IMR-90 (cell line): ENCODE data around the gene MAU2. TPM values are rescaled to one million over a fixed set of nuclear protein-coding genes. Genes with fewer than 3 reads are reported as not detected.

Experiments used
- ATAC-seq: fragments of 200-7000 bp; cut with Tn5 transposase; 2 replicates; pipeline ENCODE4 v1.9.1; 2020; ENCODE audit warnings: low read depth, mild to moderate bottlenecking, moderate library complexity
- BruUV-seq: library from RNA; stranded (reverse); fragments of 400-500 nt; replicated peaks from 2 replicates; lab custom pipeline; 2021; lab: Mats Ljungman, UMichigan
- CTCF ChIA-PET: fragments of 300-600 bp; formaldehyde crosslinking; extraction: SDS; loops from one replicate; lab custom pipeline; 2021; ENCODE audit warnings: antibody characterized with exemption; lab: Yijun Ruan, JAX
- POLR2A ChIA-PET: fragments of 300-600 bp; sonication (Branson Sonifier 250); formaldehyde crosslinking; loops from one replicate; lab custom pipeline; 2022; ENCODE audit warnings: antibody characterized with exemption; ENCODE audit not compliant: unreplicated experiment; lab: Charles Lee
- DNase-seq: peaks from one replicate; pipeline ENCODE4 v3.0.0; 2013
- H2AFZ ChIP-seq: replicated peaks from 2 replicates; pipeline ENCODE3; 2013; ENCODE audit warnings: low read length, mild to moderate bottlenecking; ENCODE audit not compliant: poor library complexity
- H2AK5ac ChIP-seq: 2 replicates; pipeline ENCODE4 v1.6.1; 2013; ENCODE audit warnings: low read depth, low read length, inconsistent platforms
- H2AK9ac ChIP-seq: replicated peaks from 2 replicates; pipeline ENCODE3; 2013; ENCODE audit warnings: mild to moderate bottlenecking, low read depth, low read length, moderate library complexity; ENCODE audit not compliant: poor library complexity
- H2BK120ac ChIP-seq: 2 replicates; pipeline ENCODE4 v1.6.1; 2013; ENCODE audit warnings: low read depth, low read length, inconsistent platforms
- H2BK15ac ChIP-seq: 3 replicates; pipeline ENCODE4 v1.6.1; 2013; ENCODE audit warnings: low read depth, low read length, inconsistent platforms
- H2BK20ac ChIP-seq: 2 replicates; pipeline ENCODE4 v1.6.1; 2013; ENCODE audit warnings: low read depth, mild to moderate bottlenecking, inconsistent platforms, low read length, moderate library complexity
- H2BK5ac ChIP-seq: 2 replicates; pipeline ENCODE4 v1.6.1; 2013; ENCODE audit warnings: mild to moderate bottlenecking, low read depth, low read length, inconsistent platforms; ENCODE audit not compliant: poor library complexity, severe bottlenecking
- H3K14ac ChIP-seq: replicated peaks from 2 replicates; pipeline ENCODE4 v1.6.1; 2013; ENCODE audit warnings: low read depth, low read length, inconsistent platforms
- H3K18ac ChIP-seq: 2 replicates; pipeline ENCODE4 v1.6.1; 2013; ENCODE audit warnings: low read depth, low read length, control low read depth
- H3K23ac ChIP-seq: 2 replicates; pipeline ENCODE4 v1.6.1; 2013; ENCODE audit warnings: low read depth, low read length, inconsistent platforms
- H3K27ac ChIP-seq: 2 replicates; pipeline ENCODE4 v1.5.1; 2013; ENCODE audit warnings: mild to moderate bottlenecking, control low read depth, low read length; ENCODE audit not compliant: insufficient read depth
- H3K27me3 ChIP-seq: 2 replicates; pipeline ENCODE4 v1.6.1; 2013; ENCODE audit warnings: low read length; ENCODE audit not compliant: control insufficient read depth, insufficient read depth
- H3K36me3 ChIP-seq: 2 replicates; pipeline ENCODE4 v1.6.1; 2013; ENCODE audit warnings: low read length, mixed read lengths; ENCODE audit not compliant: control insufficient read depth, insufficient read depth
- H3K4ac ChIP-seq: 2 replicates; pipeline ENCODE4 v1.6.1; 2013; ENCODE audit warnings: low read depth, low read length, inconsistent platforms
- H3K4me1 ChIP-seq: 2 replicates; pipeline ENCODE4 v1.6.1; 2013; ENCODE audit warnings: low read length, mixed read lengths; ENCODE audit not compliant: control insufficient read depth, insufficient read depth
- H3K4me2 ChIP-seq: 2 replicates; pipeline ENCODE4 v1.6.1; 2013; ENCODE audit warnings: low read depth, mild to moderate bottlenecking, control low read depth, low read length, moderate library complexity
- H3K4me3 ChIP-seq: 2 replicates; pipeline ENCODE4 v1.5.1; 2013; ENCODE audit warnings: low read depth, mild to moderate bottlenecking, control low read depth, low read length, moderate library complexity; ENCODE audit not compliant: insufficient read depth
- H3K56ac ChIP-seq: 2 replicates; pipeline ENCODE4 v1.6.1; 2013; ENCODE audit warnings: low read length, inconsistent platforms; ENCODE audit not compliant: insufficient read depth; ENCODE audit errors: extremely low read depth
- H3K79me1 ChIP-seq, 2 experiments: 2 replicates each; pipeline ENCODE4 v1.6.1; 2013; ENCODE audit warnings: low read length in 2 of 2, inconsistent platforms in 1 of 2, low read depth in 1 of 2
- H3K9ac ChIP-seq: 2 replicates; pipeline ENCODE4 v1.6.1; 2013; ENCODE audit warnings: low read depth, low read length, control low read depth
- H3K9me1 ChIP-seq: 2 replicates; pipeline ENCODE4 v1.6.1; 2013; ENCODE audit warnings: low read length, inconsistent platforms; ENCODE audit not compliant: insufficient read depth
- H3K9me3 ChIP-seq: 2 replicates; pipeline ENCODE4 v1.6.1; 2013; ENCODE audit warnings: low read length; ENCODE audit not compliant: control insufficient read depth, insufficient read depth
- H4K20me1 ChIP-seq: 2 replicates; pipeline ENCODE4 v1.6.1; 2013; ENCODE audit warnings: low read length, inconsistent platforms; ENCODE audit not compliant: insufficient read depth
- H4K5ac ChIP-seq: 2 replicates; pipeline ENCODE4 v1.6.1; 2013; ENCODE audit warnings: mild to moderate bottlenecking, low read depth, low read length, control low read depth
- H4K8ac ChIP-seq, 2 experiments: 2 replicates each; pipeline ENCODE4 v1.6.1; 2013; ENCODE audit warnings: low read depth in 2 of 2, low read length in 2 of 2, control low read depth in 1 of 2, inconsistent platforms in 1 of 2
- H4K91ac ChIP-seq: 2 replicates; pipeline ENCODE4 v1.6.1; 2013; ENCODE audit warnings: low read depth, low read length, inconsistent platforms; ENCODE audit not compliant: insufficient read depth
- FOS ChIP-seq: fragments of 150-350 bp; IDR thresholded peaks from 2 replicates; pipeline ENCODE4 v1.6.1; 2016; ENCODE audit warnings: low read depth, low read length
- MXI1 ChIP-seq: IDR thresholded peaks from 2 replicates; pipeline ENCODE4 v1.6.1; 2012; ENCODE audit warnings: low read depth, mild to moderate bottlenecking, low read length, moderate library complexity, borderline replicate concordance
- POLR2A ChIP-seq: IDR thresholded peaks from 2 replicates; pipeline ENCODE4 v1.6.1; 2012; ENCODE audit warnings: mild to moderate bottlenecking, low read depth, low read length
- RAD21 ChIP-seq: IDR thresholded peaks from 2 replicates; pipeline ENCODE4 v1.6.1; 2012; ENCODE audit warnings: low read length, improper control_type of control experiment
- RFX5 ChIP-seq: IDR thresholded peaks from 2 replicates; pipeline ENCODE4 v1.8.0; 2012; ENCODE audit warnings: low read depth, mild to moderate bottlenecking, low read length, moderate library complexity
- SMC3 ChIP-seq: fragments of 150-350 bp; IDR thresholded peaks from 2 replicates; pipeline ENCODE4 v1.6.1; 2016; ENCODE audit warnings: low read depth, mild to moderate bottlenecking, antibody characterized with exemption, low read length, moderate library complexity
- USF2 ChIP-seq: fragments of 150-350 bp; IDR thresholded peaks from 2 replicates; pipeline ENCODE4 v1.6.1; 2017; ENCODE audit warnings: mild to moderate bottlenecking, antibody characterized with exemption, low read length, low read depth
- WGBS, 2 experiments: methylation state at CpG; one replicate each; pipeline versions ENCODE4 v1.1.5 to v1.1.7; 2013; ENCODE audit warnings: missing lambda C conversion rate in 2 of 2; ENCODE audit not compliant: insufficient read length in 1 of 2; ENCODE audit errors: extremely low coverage in 2 of 2; 5-methylcytosine and 5-hydroxymethylcytosine counted together
- dilution Hi-C: fragments of 300-500 bp; cut with HindIII; formaldehyde crosslinking; loops from one replicate; pipeline ENCODE4 v1.14.3; 2018; ENCODE audit warnings: low sequenced_read_pairs; ENCODE audit not compliant: unreplicated experiment
- in situ Hi-C: fragments of 300-500 bp; cut with MboI; formaldehyde crosslinking; loops from 3 replicates; pipeline ENCODE4 v1.14.3; 2019; ENCODE audit warnings: low sequenced_read_pairs, inconsistent platforms, mixed read lengths
- intact Hi-C: fragments of 100-400 bp; cut with micrococcal nuclease; formaldehyde crosslinking; loops from 2 replicates; pipeline ENCODE4 v1.10.0; 2022
- polyA plus RNA-seq, 3 experiments: library from polyadenylated mRNA; depleted of rRNA; stranded (reverse); fragments of >200 nt; gene quantifications; 2 replicates each; pipeline ENCODE4 v1.2.3, GENCODE V29; 2012; ENCODE audit warnings: low replicate concordance in 1 of 3
- total RNA-seq: library from RNA; depleted of rRNA; stranded (reverse); fragments of >200 nt; gene quantifications from 2 replicates; pipeline ENCODE4 v1.2.3, GENCODE V29; 2012

Gene MAU2
- total and polyA plus RNA-seq, 2 of the 4 experiments (the other 2 are of a cell fraction) = 24.6 to 31.1 TPM

DNA sequence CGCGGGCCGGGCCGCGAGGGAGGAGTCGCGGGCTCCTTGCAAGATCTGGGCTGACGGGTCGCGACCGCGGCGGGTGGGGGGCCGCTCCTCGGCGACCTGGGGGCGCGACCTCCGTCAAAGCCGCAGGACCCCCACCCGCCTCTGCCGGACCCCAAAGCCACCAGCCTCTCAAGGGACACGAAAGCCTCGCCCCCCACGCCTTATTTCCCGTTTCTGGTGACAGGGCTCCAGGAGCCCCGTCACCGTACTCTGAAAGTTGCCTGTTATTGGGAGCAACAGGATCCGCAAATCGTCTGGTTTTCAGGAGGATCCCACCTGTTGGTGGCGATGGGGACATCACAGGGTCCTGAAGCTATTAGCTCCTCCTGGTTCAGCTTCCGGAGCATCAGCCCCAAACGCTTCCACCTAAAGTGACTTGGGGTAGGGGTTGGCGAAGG is 530 bp downstream of the MAU2 start:
- dilution Hi-C loops = no loop called here
- 0% methylated on average over 19 of the region's 34 CpGs; no CpG with 5 or more reads in 1 of the 2 experiments for WGBS, 2 experiments

More for the DNA sequence above, 530 bp downstream of the MAU2 start:
- H2BK15ac ChIP-seq = no peak overlapping the region
- H3K4me1 ChIP-seq = peaks cover 5% of the 10 kb centered on the region
- peak overlapping the region; percentile 78 for H3K4me3 ChIP-seq
- H2BK20ac ChIP-seq = no peak overlapping the region
- H4K91ac ChIP-seq = peak overlapping the region; percentile 87
- peaks cover 11% of the 10 kb centered on the region; the same call in 1 of the 2 replicates for H4K20me1 ChIP-seq
- ATAC-seq = peak; percentile 1; the same call in 1 of the 2 replicates
- H3K27ac ChIP-seq = peak overlapping the region; percentile 89
- peak overlapping the region; percentile 99 for H2AK9ac ChIP-seq
- H3K36me3 ChIP-seq = peaks cover 23% of the 10 kb centered on the region
- intact Hi-C loops = loop anchor here (2.0 to 10.0 kb wide), 2 partner anchors 128 to 176 kb away; partner anchors contain the start of genes BORCS8 and RFXANK
- ChIA-PET CTCF (no interaction called here), POLR2A (no interaction called here)
- peak overlapping the region; percentile 95 for H3K4me2 ChIP-seq
- peak overlapping the region; percentile 94 for H2AFZ ChIP-seq
- H3K18ac ChIP-seq = peak overlapping the region; percentile 38; the same call in 1 of the 2 replicates
- H4K8ac ChIP-seq = peak overlapping the region; percentile 85 to 98
- no peak for TF ChIP-seq SMC3
- TF ChIP-seq FOS = no peak
- no peak for TF ChIP-seq USF2
- TF ChIP-seq RAD21 = no peak
- no peak for TF ChIP-seq MXI1
- TF ChIP-seq POLR2A = no peak
- no peak for TF ChIP-seq RFX5
- peaks cover 27 to 75% of the 10 kb centered on the region in 2 experiments for H3K79me1 ChIP-seq
- H2BK5ac ChIP-seq = peak overlapping the region; percentile 83
- H3K9ac ChIP-seq = peak overlapping the region; percentile 94
- H3K23ac ChIP-seq = peak overlapping the region; percentile 82; the same call in 1 of the 2 replicates
- DNase-seq = no peak
- peak overlapping the region; percentile 94 for H3K14ac ChIP-seq
- H3K9me3 ChIP-seq = no peaks in the 10 kb centered on the region
- no peaks in the 10 kb centered on the region for H3K27me3 ChIP-seq
- peak overlapping the region; percentile 77 for H2AK5ac ChIP-seq
- H3K56ac ChIP-seq = peak overlapping the region; percentile 87
- in situ Hi-C loops = no loop called here
- no peak overlapping the region for H2BK120ac ChIP-seq
- H4K5ac ChIP-seq = peak overlapping the region; percentile 93
- no TSS peak for BruUV-seq
- H3K4ac ChIP-seq = peak overlapping the region; percentile 88
- H3K9me1 ChIP-seq = peaks cover 5% of the 10 kb centered on the region; the same call in 1 of the 2 replicates
